ENCODE results near the gene NELL1.

The NELL1 gene

GRCh38 chr11:20739107-20739506 lies 69.7 kb downstream of the NELL1 start:
- TF ChIP-seq REST (IDR thresholded peaks at IDR 0.05; ENCODE audit: insufficient read depth in 1 of 2, low read depth in 2 of 2, low read length in 2 of 2) (no peak), FOXP2 (optimal IDR thresholded peaks at IDR 0.05; ENCODE audit: borderline replicate concordance, extremely low read depth, extremely low read length, insufficient read depth) (no peak), SIN3A (IDR thresholded peaks at IDR 0.05; ENCODE audit: borderline replicate concordance, insufficient read depth, low read length) (no peak), TAF1 (IDR thresholded peaks at IDR 0.05; ENCODE audit: borderline replicate concordance, insufficient read depth, low read length) (no peak), POLR2AphosphoS5 (IDR thresholded peaks at IDR 0.05; ENCODE audit: low read depth, low read length) (no peak)

- TF ChIP-seq REST (IDR thresholded peaks at IDR 0.05; ENCODE audit: insufficient read depth in 1 of 2, low read depth in 2 of 2, low read length in 2 of 2), result no peak
- no peak for TF ChIP-seq POLR2AphosphoS5 (IDR thresholded peaks at IDR 0.05; ENCODE audit: low read depth, low read length)
- TF ChIP-seq TAF1 (IDR thresholded peaks at IDR 0.05; ENCODE audit: borderline replicate concordance, insufficient read depth, low read length), result no peak
- TF ChIP-seq FOXP2 (optimal IDR thresholded peaks at IDR 0.05; ENCODE audit: borderline replicate concordance, extremely low read depth, extremely low read length, insufficient read depth), result no peak
- TF ChIP-seq SIN3A (IDR thresholded peaks at IDR 0.05; ENCODE audit: borderline replicate concordance, insufficient read depth, low read length), result no peak
Measured at GRCh38 chr11:20739577-20739976, 70.2 kb downstream of the NELL1 start.

- TF ChIP-seq POLR2AphosphoS5 (IDR thresholded peaks at IDR 0.05; ENCODE audit: low read depth, low read length) (no peak), TAF1 (IDR thresholded peaks at IDR 0.05; ENCODE audit: borderline replicate concordance, insufficient read depth, low read length) (no peak), FOXP2 (optimal IDR thresholded peaks at IDR 0.05; ENCODE audit: borderline replicate concordance, extremely low read depth, extremely low read length, insufficient read depth) (no peak), SIN3A (IDR thresholded peaks at IDR 0.05; ENCODE audit: borderline replicate concordance, insufficient read depth, low read length) (no peak), REST (IDR thresholded peaks at IDR 0.05; ENCODE audit: insufficient read depth in 1 of 2, low read depth in 2 of 2, low read length in 2 of 2) (no peak)
Measured at GRCh38 chr11:20754933-20755332, 85.5 kb downstream of the NELL1 start.

- TF ChIP-seq TAF1 (IDR thresholded peaks at IDR 0.05; ENCODE audit: borderline replicate concordance, insufficient read depth, low read length) (no peak), FOXP2 (optimal IDR thresholded peaks at IDR 0.05; ENCODE audit: borderline replicate concordance, extremely low read depth, extremely low read length, insufficient read depth) (no peak), REST (IDR thresholded peaks at IDR 0.05; ENCODE audit: insufficient read depth in 1 of 2, low read depth in 2 of 2, low read length in 2 of 2) (peak in 1 of 2 experiments; percentile 61; a peak in 2 of 4 replicates), SIN3A (IDR thresholded peaks at IDR 0.05; ENCODE audit: borderline replicate concordance, insufficient read depth, low read length) (no peak)
Measured at GRCh38 chr11:20759541-20759940, 90.2 kb downstream of the NELL1 start.

- TF ChIP-seq TAF1 (IDR thresholded peaks at IDR 0.05; ENCODE audit: borderline replicate concordance, insufficient read depth, low read length), result no peak
- no peak for TF ChIP-seq SIN3A (IDR thresholded peaks at IDR 0.05; ENCODE audit: borderline replicate concordance, insufficient read depth, low read length)
- no peak for TF ChIP-seq REST (IDR thresholded peaks at IDR 0.05; ENCODE audit: insufficient read depth in 1 of 2, low read depth in 2 of 2, low read length in 2 of 2)
- TF ChIP-seq FOXP2 (optimal IDR thresholded peaks at IDR 0.05; ENCODE audit: borderline replicate concordance, extremely low read depth, extremely low read length, insufficient read depth), result no peak
- no peak for TF ChIP-seq POLR2AphosphoS5 (IDR thresholded peaks at IDR 0.05; ENCODE audit: low read depth, low read length)
Measured at GRCh38 chr11:20760811-20761210, 91.4 kb downstream of the NELL1 start.
